Esophagus squamous epithelium (tissue), 4 donors: ENCODE measurements around the gene IPMK.

Source experiments
- CTCF ChIP-seq, 6 experiments: fragments of 450-650 bp in 4 of 6; fragments of 200-600 bp in 2 of 6; sonication (generic) in 2 of 6; IDR thresholded peaks; one replicate each; pipeline ENCODE4 v1.5.1; 2016 to 2019; ENCODE audit warnings: antibody characterized with exemption in 6 of 6, mild to moderate bottlenecking in 4 of 6, moderate library complexity in 4 of 6
- POLR2A ChIP-seq, 4 donors: fragments of 450-650 bp; IDR thresholded peaks; one replicate each; pipeline ENCODE4 v1.6.1; 2017; ENCODE audit warnings: antibody characterized with exemption in 4 of 4, mild to moderate bottlenecking in 4 of 4, moderate library complexity in 3 of 4

GRCh38 chr10:58152673-58153263 lies 114.9 kb downstream of the IPMK start:
- TF ChIP-seq POLR2A (IDR thresholded peaks at IDR 0.05) (no peak), CTCF (IDR thresholded peaks at IDR 0.05) (peak in 5 of 6 experiments; percentile 19 to 57 (median 28))
